ENCODE measurements around the gene PEX14.

GRCh38 chr1:10662090-10662688 lies 187.4 kb downstream of the PEX14 start:
- no peak for TF ChIP-seq SUZ12 (IDR thresholded peaks at IDR 0.05; ENCODE audit: extremely low read depth, insufficient read depth, insufficient read length)
- no peak for TF ChIP-seq ZNF274 (IDR thresholded peaks at IDR 0.05; ENCODE audit: low read depth, low read length)

Data from NT2/D1 (cell line).